HFF-Myc (cell line): Measurements from ENCODE around the gene TRNT1.

Experiments used
- DNase-seq: peaks from one replicate; pipeline ENCODE4 v3.0.0-alpha.2; 2011; ENCODE audit warnings: low read depth; ENCODE audit errors: extremely low read depth
- H3K4me3 ChIP-seq: replicated peaks from 2 replicates; pipeline ENCODE4 v1.5.1; 2011; ENCODE audit warnings: low read depth, mild to moderate bottlenecking, control low read depth, low read length
- TF ChIP-seq, protein P1 (sequence below): IDR thresholded peaks from 2 replicates; pipeline ENCODE4 v1.5.1; 2012; ENCODE audit warnings: mild to moderate bottlenecking, low read depth, low read length, control low read depth; ENCODE audit errors: missing control alignments

Gene TRNT1

DNA sequence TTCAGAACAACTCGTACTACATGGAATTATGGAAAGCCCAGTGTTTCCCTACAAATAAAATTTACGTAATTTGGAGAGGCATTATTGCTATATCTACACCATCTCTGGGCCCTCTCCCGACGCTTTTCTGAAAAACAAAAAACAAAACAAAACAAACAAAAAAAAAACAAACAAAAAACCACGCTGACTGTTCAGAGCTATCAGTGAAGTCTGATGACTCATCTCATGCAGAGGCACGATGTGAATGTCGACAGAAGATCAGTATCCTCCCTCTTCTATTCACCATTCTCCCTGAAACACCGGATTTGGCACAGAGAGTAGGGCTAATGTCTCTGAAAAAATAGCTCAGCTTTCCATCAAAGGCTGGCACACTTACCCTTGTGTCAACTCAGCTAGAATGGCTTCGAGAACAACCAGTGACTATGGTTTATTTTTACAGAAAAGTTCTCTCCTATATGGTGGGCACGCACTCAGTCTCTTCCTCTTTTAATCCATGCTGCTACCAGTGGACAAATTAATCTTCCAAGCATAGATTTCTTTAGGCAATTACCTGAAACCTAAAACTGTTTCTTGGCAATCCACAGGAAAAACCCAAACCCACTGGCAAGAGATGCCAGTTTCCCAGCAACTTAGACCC lies 51.2 kb downstream of the TRNT1 start:
- TF ChIP-seq, protein P1, sequence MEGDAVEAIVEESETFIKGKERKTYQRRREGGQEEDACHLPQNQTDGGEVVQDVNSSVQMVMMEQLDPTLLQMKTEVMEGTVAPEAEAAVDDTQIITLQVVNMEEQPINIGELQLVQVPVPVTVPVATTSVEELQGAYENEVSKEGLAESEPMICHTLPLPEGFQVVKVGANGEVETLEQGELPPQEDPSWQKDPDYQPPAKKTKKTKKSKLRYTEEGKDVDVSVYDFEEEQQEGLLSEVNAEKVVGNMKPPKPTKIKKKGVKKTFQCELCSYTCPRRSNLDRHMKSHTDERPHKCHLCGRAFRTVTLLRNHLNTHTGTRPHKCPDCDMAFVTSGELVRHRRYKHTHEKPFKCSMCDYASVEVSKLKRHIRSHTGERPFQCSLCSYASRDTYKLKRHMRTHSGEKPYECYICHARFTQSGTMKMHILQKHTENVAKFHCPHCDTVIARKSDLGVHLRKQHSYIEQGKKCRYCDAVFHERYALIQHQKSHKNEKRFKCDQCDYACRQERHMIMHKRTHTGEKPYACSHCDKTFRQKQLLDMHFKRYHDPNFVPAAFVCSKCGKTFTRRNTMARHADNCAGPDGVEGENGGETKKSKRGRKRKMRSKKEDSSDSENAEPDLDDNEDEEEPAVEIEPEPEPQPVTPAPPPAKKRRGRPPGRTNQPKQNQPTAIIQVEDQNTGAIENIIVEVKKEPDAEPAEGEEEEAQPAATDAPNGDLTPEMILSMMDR, result no peak
- peak overlapping the region; percentile 91 for H3K4me3 ChIP-seq
- no peak for DNase-seq

DNA sequence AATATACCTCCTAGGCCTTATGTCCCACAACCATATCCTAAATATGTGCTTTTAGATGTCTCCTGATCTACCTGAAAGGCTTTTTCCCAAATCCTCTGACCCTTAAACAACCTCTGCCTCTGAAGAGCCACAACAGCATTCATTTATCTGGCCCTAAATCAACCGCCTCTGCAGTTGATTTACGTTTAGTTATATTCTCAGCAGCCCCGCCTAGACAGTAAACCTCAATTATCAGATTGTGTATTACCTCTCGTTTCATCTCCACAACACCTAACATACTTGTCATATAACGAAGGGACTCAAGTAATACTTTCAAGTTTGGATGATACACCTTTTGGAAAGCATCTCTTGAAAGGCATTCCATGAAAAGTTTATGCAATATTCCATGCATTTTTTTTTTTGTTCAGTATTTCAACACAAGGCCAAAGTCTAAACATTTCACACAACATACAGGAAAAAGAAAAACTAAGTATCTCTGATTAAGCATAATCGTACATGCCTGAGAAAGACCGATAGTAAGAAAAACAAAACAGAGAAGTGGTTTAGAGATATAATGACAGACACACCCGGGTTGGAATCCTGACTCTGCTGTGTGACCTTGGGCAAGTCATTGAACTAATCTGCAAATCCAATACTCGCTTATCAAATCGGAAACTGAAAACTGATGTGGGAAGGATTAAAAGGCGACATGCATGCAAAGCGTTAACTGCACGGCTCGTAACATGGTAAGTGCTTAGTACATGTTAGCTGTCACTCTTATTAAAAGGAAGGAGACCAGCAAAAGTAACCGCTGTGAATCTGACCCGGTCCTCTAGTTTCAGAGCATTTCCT lies 52.0 kb downstream of the TRNT1 start:
- peak overlapping the region; percentile 91 for H3K4me3 ChIP-seq
- TF ChIP-seq, protein P1, result no peak
- DNase-seq, result no peak

DNA sequence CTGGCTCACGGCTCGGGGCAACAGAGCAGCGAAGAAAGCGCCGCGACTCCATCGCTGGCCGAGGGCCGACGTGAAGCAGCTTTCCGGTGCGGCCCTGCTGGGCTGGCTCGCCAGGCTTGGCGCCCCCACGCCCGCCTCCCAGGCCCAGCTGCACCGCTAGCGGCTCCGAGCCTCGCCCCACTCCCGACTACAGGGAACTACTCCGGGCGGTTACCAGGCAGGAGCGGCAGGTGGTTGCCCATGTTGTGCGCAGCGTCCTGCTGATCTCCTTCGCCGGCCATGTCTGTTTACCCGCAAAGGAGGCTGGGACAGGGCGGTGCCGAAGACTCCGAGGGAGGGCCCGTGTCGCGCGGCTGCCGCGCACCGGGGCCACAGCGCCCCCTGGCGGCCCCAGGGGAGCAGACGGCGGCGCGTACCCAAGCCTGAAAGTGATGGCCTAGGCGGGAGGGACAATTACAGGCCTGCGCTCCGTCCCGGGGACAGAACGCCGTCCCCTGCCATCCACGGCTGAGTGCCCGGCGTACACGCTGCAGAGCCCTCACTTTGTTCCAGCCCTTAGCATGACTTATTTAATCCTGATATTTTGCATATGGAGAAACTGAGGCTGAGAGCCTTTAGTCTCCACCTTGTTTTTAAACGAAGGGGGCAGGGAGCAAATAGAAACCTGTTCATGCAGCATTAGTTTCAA lies 52.8 kb downstream of the TRNT1 start, which contains the start of gene CRBN:
TSS of gene CRBN (minus strand) at position 285 of the 688 bp plus-strand sequence. CDS start at position 281, 4 bp downstream.
- DNase-seq, result peak; percentile 39
- TF ChIP-seq, protein P1, result peak; percentile 99
- peak within 1 kb of the TSS; percentile 91 for H3K4me3 ChIP-seq

DNA sequence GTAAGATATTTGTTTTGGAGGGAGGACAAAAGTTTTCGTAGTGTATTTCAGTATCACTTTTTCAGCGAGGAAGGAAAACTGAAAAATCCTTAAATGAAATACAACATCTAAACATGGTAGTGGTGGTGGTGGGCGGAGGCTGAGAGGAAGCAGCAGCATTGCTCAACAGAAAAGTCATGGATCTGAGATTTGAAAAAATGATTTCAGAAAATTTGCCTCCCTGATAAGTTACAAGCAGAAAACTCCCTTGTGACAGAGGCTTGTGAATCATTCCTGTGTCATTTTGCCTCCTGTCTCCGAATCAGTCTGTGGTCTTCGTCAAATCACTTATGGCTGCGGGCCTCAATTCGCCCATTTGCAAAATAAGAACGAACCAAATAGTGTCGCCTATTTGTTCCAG lies 53.7 kb downstream of the TRNT1 start:
- TF ChIP-seq, protein P1, result no peak
- no peak overlapping the region for H3K4me3 ChIP-seq
- no peak for DNase-seq

DNA sequence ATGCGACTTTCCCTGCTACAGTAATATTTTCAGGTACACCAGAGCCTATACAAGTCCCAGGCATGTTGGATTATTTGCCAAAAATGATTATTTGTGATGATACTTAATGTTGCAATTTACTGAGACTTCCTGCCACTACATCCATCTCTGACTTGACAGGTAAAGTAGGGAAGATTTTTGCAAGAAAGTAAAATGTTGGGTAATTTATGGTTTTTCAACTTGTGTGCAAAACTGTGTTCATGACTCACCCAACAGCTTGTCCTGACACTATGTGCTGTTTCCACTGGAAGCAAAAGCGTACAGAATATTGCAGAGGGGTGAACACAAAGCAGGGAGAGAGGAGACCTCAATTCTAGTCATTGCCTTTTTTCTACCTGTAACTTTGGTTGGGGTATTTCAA lies 58.1 kb downstream of the TRNT1 start:
- H3K4me3 ChIP-seq, result no peak overlapping the region
- TF ChIP-seq, protein P1, result no peak
- DNase-seq, result no peak

DNA sequence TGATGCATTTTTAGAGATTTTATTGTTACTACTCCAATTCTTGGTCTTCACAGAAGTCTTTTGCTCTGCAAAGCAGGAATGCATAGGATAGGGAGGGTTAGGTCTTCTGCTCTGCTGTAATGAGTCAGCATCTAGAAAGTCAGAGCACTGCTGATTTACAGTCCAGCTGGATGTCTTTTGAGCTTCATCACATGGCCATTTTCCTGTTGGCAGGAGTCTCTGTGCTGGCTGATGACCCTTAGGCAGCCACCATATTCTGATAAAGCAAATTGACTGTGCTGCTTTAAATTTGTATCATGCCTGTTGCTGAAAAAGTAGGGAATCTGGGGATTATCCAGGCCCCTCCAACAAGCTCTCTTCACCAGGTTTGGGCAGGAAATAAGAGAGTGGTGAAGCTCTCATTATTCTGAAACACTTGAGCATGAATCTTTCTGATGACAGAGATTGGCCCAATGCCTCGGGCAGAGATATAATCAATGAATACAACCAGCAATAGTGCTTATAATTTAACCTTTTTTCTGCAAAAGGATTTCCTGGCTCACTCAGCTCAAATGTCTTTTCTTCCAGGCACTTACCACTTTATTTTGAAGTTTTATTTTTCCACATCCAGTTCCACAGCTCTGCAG lies 62.5 kb downstream of the TRNT1 start:
- no peak for DNase-seq
- TF ChIP-seq, protein P1, result no peak
- H3K4me3 ChIP-seq, result no peak overlapping the region
